LHCN-M2 (cell line): ENCODE results near the gene PUDP. TPM values are rescaled to one million over a fixed set of nuclear protein-coding genes. Genes with fewer than 3 reads are reported as not detected.
"Not testable (repeated sequence)": the region's sequence is repeated elsewhere in the genome, so short reads cannot be mapped to it uniquely, and the experiment has no call there.

ENCODE experiments used
- DNase-seq: peaks from one replicate; pipeline ENCODE4 v3.0.0-alpha.2; 2012; ENCODE audit warnings: low read depth
- total RNA-seq: library from RNA; depleted of rRNA; stranded (reverse); fragments of >200 nt; gene quantifications from 2 replicates; pipeline ENCODE4 v1.2.3, GENCODE V29; 2014; rRNA removed

The PUDP gene
- total RNA-seq, 1 experiment from 2014 or later = 13.2 TPM

DNA sequence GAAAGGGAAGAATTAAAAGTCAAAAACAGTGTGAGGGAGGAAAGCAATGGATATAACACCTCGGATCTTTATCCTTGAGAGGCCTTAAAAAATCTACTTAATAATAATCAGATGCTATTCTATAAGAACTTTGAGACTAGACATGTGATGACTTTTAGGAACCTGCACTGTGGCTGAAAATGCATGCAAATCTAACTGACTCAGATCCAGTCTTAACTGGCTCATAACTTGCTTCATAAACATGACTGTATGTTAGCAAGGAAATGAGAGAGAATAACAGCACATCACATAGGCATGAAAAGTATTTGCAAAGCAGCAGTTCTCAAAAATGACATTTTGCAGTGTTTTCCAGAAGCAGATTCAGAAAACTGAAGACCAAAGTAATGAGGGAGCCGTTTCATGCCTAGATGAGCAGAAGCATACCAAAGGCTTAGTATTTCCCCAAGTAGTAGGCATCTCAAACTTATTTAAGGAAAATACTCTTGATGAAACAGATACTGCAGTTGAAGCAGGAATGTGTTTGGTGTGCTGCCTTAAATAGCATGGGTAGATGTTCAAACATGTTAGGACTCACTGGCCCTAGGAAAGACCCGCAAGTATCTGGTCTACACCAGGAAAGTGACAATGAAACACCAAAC, 104.0 kb downstream of the PUDP start:
- DNase-seq = peak; percentile 42

DNA sequence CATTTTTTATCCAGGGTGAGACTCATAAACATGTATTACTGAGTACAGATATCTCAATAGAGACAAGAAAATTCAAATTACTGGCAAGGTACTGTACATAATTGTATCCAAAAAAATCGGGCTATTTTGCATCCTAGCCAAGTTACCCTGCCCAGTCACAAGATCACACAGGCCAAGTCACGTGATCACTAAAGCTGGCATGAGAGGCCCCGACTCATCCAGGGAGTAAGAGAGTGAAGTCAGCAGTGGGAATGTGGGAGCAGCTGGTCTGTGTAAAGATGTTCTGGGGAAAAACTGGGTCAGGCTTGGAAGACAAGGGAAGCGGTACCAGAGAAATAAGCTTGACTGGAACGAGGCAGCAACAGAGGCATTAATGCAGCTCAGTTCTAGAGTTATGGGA, 119.7 kb downstream of the PUDP start:
- peak; percentile 56 for DNase-seq

DNA sequence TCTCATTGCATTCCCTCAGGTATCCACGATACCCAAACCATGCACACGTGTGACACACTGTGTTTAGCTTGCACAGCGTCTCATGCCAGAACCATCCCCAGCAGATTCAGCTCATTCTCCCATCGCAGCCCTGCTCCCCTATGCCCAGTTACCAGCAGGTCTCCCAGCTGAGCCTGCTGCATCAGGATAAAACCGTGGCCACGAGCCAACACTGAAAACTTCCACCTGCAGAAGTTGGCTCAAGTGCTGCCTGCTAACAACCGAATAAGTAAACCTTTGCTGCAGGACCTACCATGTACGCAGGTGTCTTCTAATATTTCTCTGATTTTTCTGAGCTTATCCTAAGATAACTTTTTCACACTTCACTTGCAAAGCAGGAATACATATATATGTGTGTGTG, 120.9 kb downstream of the PUDP start:
- no peak for DNase-seq

DNA sequence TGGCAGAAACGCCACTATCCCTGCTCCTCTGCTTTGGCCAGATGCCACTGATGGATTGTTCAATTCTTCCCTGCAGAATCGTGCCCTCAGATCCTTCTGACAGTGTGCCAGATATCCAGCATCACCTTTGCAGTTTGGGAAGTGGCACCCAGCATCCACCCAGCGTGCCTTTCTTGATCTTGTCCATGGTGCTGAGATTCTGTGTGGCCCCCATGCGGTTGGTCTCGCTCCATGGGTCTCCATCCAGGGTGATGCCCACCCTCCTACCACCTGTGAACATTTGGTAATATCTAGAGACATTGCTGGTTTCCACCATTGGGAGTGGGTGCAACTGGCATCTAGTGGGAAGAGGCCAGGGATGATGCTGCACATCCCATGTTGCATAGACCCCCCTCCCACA, 121.6 kb downstream of the PUDP start:
- not testable (repeated sequence) for DNase-seq

DNA sequence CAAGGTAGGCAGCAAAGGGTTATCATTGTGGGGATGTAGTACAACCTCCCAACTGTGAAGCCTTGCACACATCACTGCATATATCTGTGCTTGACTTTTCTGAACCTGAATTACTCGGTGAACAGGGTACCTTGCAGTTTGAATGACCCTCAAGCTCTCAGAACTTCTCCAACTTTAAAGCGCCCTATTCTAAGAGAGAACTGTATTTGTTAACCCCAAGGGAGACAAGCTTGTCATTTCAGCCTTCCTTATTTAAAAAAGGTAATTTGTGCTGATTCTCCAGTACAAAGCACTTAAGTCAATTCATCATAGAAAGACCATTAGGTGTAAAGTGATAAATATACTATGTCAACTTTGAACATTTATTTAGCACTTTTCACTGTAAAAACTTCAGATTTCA, 122.5 kb downstream of the PUDP start:
- no peak for DNase-seq

DNA sequence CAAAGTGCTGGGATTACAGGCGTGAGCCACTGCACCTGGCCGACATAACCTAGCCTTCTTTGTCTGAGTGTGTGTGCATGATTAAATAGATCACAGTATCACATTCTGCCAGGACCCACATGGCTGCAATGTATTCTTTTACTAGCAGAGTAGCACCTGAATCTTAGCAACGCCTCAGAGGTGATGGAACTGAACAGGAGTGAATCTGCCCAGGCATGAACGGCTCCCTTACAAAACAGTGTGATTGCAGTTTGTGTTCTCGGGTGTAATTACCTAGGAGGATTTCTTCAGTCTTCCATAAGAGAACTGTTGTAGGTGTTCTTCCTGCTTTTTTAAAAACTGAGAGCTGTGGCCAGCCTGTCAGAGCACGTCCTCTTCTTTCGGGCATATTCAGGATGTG, 123.1 kb downstream of the PUDP start:
- DNase-seq = no peak

DNA sequence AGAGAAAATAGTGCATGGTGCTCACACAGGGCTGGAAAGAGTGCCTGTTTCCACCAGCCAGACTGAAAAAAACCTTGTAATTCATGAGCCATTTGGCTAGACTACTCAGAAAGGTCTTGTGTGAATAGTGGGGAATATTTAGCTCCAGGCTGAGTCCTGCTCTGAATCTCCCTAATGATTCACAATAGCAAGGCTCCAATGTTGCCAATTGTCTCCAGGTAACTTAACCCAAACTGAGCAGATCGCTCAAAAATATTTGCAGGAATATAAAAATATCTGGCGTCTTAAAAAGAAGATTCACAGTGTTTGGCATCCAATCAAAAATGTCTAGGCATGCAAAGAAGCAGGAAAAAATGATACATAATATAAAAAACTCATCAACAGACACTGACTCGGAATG, 125.0 kb downstream of the PUDP start:
- DNase-seq = not testable (repeated sequence)

DNA sequence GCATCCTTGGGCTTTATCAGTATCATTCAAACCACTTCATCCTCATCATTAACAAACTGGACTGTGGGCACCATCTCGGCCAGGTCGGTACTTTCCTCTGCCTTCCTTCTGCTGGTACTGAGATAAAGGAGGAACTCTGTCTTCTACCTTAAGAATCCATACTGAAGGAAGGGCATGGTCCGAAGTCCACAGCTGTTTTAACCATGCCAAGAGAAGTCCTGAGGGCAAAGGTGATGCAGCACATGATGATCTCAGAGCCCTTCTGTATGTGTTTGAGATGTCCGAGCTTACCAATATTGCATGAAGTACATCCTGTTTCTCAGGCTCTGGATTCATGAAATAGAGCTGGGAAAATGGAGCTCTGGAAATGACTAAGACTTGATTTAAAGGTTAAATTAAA, 126.0 kb downstream of the PUDP start:
- no peak for DNase-seq

DNA sequence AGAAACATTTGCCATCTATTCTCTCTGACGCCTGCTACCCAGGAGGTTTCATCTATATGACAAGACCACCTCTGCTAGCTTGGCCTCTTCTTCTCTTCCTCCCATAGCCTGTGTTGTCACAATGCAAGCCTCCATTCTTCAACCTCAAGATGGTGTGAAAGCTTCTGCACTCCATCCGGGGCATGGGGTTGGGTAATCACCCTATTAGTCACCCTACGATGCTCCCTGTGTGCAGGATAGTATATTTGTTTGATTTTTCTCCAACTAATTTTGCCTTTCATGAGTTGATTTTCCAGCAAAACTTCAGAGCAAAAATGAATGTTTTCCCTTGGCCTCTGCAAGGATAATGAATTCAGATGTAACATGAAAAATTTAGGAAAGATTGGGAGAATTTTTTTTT, 128.4 kb downstream of the PUDP start:
- DNase-seq = no peak

DNA sequence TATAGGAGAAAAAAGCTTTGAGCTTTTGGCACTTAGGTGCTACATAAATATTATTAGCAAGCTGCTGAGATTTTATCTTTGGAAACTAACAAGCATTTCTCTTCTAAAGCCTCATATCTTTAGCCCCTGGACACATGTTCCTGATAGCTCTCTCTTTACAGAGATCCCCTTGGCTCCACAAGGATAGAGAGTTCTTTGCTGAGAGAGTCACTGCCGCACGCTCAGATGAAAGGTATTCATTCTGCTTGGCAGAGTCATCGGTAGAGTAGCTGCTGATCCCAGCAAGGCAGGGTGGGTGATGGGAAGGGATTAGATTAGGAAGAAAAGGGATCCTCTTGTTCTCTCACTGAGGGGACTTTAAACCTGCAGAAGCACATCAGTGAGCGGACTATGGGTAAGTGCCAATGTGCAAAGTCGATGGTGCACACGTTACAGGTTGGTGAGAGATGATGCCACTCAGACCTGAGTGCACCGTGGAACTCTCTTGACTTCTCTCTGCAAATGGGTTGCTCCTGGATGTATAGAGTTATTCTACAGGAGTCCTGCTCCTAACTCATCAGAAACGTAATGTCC, 135.6 kb downstream of the PUDP start:
- DNase-seq = peak; percentile 7

DNA sequence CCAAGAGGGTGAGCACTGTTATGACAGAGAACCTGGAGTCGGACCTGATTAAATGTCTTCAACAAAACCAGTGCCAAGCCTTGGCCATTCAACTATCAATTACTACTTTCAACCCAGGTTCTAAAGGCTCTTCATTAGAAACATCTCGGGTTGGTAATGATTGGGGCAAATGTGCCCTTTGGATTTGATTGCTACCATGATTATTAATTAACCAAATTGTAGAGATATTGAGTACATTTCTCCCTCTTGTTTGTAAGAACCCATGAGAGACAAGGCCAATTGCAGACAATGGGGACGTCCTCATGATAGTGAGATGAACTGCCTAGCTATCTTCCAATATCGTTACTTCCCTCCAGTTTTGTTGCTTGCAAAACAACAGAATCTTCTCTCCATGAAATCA, 137.1 kb downstream of the PUDP start:
- not testable (repeated sequence) for DNase-seq

DNA sequence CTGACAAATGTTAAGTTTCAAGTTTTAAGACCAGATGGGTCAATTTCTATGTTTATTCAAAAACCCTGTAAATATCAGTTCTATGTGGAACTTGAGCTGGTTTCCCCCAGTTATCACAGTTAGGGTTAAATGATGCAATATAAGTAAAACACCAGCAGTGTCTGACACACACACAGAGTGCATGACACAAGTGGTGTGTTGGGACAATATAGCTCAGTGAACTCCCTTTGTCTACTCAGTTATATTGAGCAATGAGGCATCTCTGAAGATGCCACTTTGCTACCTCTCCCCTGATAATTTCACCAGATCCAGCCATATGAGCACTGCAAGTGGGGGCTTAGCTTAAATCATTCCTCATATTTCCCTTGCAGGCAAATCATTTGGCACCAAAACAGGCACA, 140.6 kb downstream of the PUDP start:
- not testable (repeated sequence) for DNase-seq

Other genes starting within 250 kb of the PUDP start
- gene STS, start 441 bp downstream of the PUDP start, total RNA-seq = 7.9 and 10.0 TPM in 2 replicates